Breast epithelium (tissue), 4 donors: ENCODE results near the gene MACC1. TPM values are rescaled to one million over a fixed set of nuclear protein-coding genes. Genes with fewer than 3 reads are reported as not detected.

Experiments used
- DNase-seq, 2 donors: peaks; one replicate each; pipeline ENCODE4 v3.0.0-alpha.2; 2019; ENCODE audit warnings: low spot score in 2 of 2
- H3K27ac ChIP-seq, 2 donors: fragments of 200-600 bp; sonication (generic) in 1 of 2; one replicate each; pipeline ENCODE4 v1.5.1; 2016 to 2019; ENCODE audit warnings: mild to moderate bottlenecking in 1 of 2
- H3K27me3 ChIP-seq, 2 donors: fragments of 200-600 bp; sonication (generic) in 1 of 2; one replicate each; pipeline versions ENCODE4 v1.5.1 to v1.6.0; 2017 to 2019; ENCODE audit warnings: control low read depth in 1 of 2, mild to moderate bottlenecking in 1 of 2
- H3K36me3 ChIP-seq: fragments of 200-600 bp; one replicate; pipeline ENCODE4 v1.5.1; 2019
- H3K4me1 ChIP-seq, 2 donors: fragments of 200-600 bp; sonication (generic); one replicate each; pipeline ENCODE4 v1.5.1; 2016 to 2019; ENCODE audit warnings: control low read depth in 1 of 2
- H3K4me3 ChIP-seq, 3 donors: fragments of 200-600 bp; sonication (generic); 1 replicate in 2 of 3; 2 replicates in 1 of 3; pipeline ENCODE4 v1.5.1; 2016 to 2019; ENCODE audit warnings: mild to moderate bottlenecking in 3 of 3, moderate library complexity in 2 of 3
- H3K9me3 ChIP-seq, 2 donors: fragments of 200-600 bp; sonication (generic) in 1 of 2; one replicate each; pipeline ENCODE4 v1.5.1; 2016 to 2019; ENCODE audit warnings: control low read depth in 1 of 2
- CTCF ChIP-seq, 3 donors: fragments of 450-650 bp; IDR thresholded peaks; one replicate each; pipeline ENCODE4 v1.5.1; 2016 to 2017; ENCODE audit warnings: antibody characterized with exemption in 3 of 3, mild to moderate bottlenecking in 3 of 3, moderate library complexity in 3 of 3
- POLR2A ChIP-seq: fragments of 450-650 bp; IDR thresholded peaks from one replicate; pipeline ENCODE4 v1.6.1; 2016; ENCODE audit warnings: antibody characterized with exemption, mild to moderate bottlenecking, moderate library complexity
- POLR2AphosphoS5 ChIP-seq, 3 donors: sonication (generic); formaldehyde crosslinking; IDR thresholded peaks; one replicate each; pipeline ENCODE4 v1.6.1; 2017; ENCODE audit warnings: antibody characterized with exemption in 3 of 3
- intact Hi-C: fragments of 100-400 bp; cut with DNase I; formaldehyde crosslinking; loops from one replicate; pipeline ENCODE4 v1.15.1; 2023; ENCODE audit warnings: low total_unique reads
- total RNA-seq, 3 donors: library from RNA; depleted of rRNA; stranded (reverse); fragments of >200 nt; gene quantifications; one replicate each; pipeline ENCODE4 v1.1.0, GENCODE V29; 2016

Gene MACC1
- total RNA-seq, 3 donors from 2014 or later: 0.32 to 39.4 (median 19.3) TPM

GRCh38 chr7:20153567-20153966 is 63.6 kb downstream of the MACC1 start:
- Histone ChIP-seq H3K27ac (no peak overlapping the region), H3K9me3 (no peaks in the 10 kb centered on the region), H3K36me3 (no peaks in the 10 kb centered on the region), H3K4me3 (no peak overlapping the region), H3K27me3 (no peaks in the 10 kb centered on the region), H3K4me1 (no peaks in the 10 kb centered on the region)
- TF ChIP-seq CTCF (IDR thresholded peaks at IDR 0.05) (no peak), POLR2A (no peak), POLR2AphosphoS5 (IDR thresholded peaks at IDR 0.05) (no peak)
- no peak for DNase-seq
- intact Hi-C loops: no loop called here

- no peaks in the 10 kb centered on the region for H3K9me3 ChIP-seq
- no peaks in the 10 kb centered on the region for H3K4me1 ChIP-seq
- TF ChIP-seq POLR2A (no peak), POLR2AphosphoS5 (IDR thresholded peaks at IDR 0.05) (no peak), CTCF (IDR thresholded peaks at IDR 0.05) (no peak)
- intact Hi-C loops: no loop called here
- no peaks in the 10 kb centered on the region for H3K27me3 ChIP-seq
- H3K36me3 ChIP-seq: no peaks in the 10 kb centered on the region
- H3K27ac ChIP-seq: no peak overlapping the region
- no peak overlapping the region for H3K4me3 ChIP-seq
- DNase-seq: no peak
These were observed 64.7 kb downstream of the MACC1 start for GRCh38 chr7:20152511-20152910.

GRCh38 chr7:20151708-20152456 is 65.3 kb downstream of the MACC1 start:
- Histone ChIP-seq H3K4me3 (no peak overlapping the region), H3K4me1 (no peaks in the 10 kb centered on the region), H3K9me3 (no peaks in the 10 kb centered on the region), H3K27me3 (no peaks in the 10 kb centered on the region), H3K27ac (no peak overlapping the region), H3K36me3 (no peaks in the 10 kb centered on the region)
- DNase-seq: no peak
- intact Hi-C loops: no loop called here
- no peak for TF ChIP-seq POLR2AphosphoS5 (IDR thresholded peaks at IDR 0.05)
- TF ChIP-seq CTCF (IDR thresholded peaks at IDR 0.05): no peak
- TF ChIP-seq POLR2A: no peak

GRCh38 chr7:20146451-20146850 is 70.7 kb downstream of the MACC1 start:
- no peak overlapping the region for H3K27ac ChIP-seq
- TF ChIP-seq POLR2A: no peak
- TF ChIP-seq CTCF (IDR thresholded peaks at IDR 0.05): no peak
- no peak for TF ChIP-seq POLR2AphosphoS5 (IDR thresholded peaks at IDR 0.05)
- H3K4me3 ChIP-seq: no peak overlapping the region
- H3K36me3 ChIP-seq: no peaks in the 10 kb centered on the region
- no peaks in the 10 kb centered on the region for H3K4me1 ChIP-seq
- H3K9me3 ChIP-seq: no peaks in the 10 kb centered on the region
- intact Hi-C loops: no loop called here
- no peaks in the 10 kb centered on the region for H3K27me3 ChIP-seq
- DNase-seq: no peak

- H3K36me3 ChIP-seq: no peaks in the 10 kb centered on the region
- H3K27ac ChIP-seq: no peak overlapping the region
- TF ChIP-seq POLR2A (no peak), POLR2AphosphoS5 (IDR thresholded peaks at IDR 0.05) (no peak), CTCF (IDR thresholded peaks at IDR 0.05) (no peak)
- no peak overlapping the region for H3K4me3 ChIP-seq
- H3K27me3 ChIP-seq: no peaks in the 10 kb centered on the region
- DNase-seq: no peak
- intact Hi-C loops: no loop called here
- H3K9me3 ChIP-seq: no peaks in the 10 kb centered on the region
- H3K4me1 ChIP-seq: no peaks in the 10 kb centered on the region
These were observed 72.4 kb downstream of the MACC1 start for GRCh38 chr7:20144801-20145200.
